Gastrocnemius medialis (tissue), 4 donors: Measurements from ENCODE around the gene LETMD1. TPM values are rescaled to one million over a fixed set of nuclear protein-coding genes. Genes with fewer than 3 reads are reported as not detected.

Experiments used
- ATAC-seq, 2 donors: fragments of 150-250 bp; one replicate each; pipeline ENCODE4 v1.9.1; 2016
- DNase-seq, 2 donors: peaks; one replicate each; pipeline ENCODE4 v3.0.0-alpha.2; 2019
- H3K27ac ChIP-seq, 4 donors: fragments of 200-600 bp; sonication (generic); 1 replicate in 1 of 4; 2 replicates in 3 of 4; pipeline ENCODE4 v1.5.1; 2016 to 2018; ENCODE audit warnings: mild to moderate bottlenecking in 2 of 4, moderate library complexity in 1 of 4
- H3K27me3 ChIP-seq, 3 donors: fragments of 200-600 bp; sonication (generic) in 2 of 3; 1 replicate in 1 of 3; 2 replicates in 2 of 3; pipeline versions ENCODE4 v1.5.1 to v1.6.0; 2016 to 2019; ENCODE audit warnings: mild to moderate bottlenecking in 1 of 3, moderate library complexity in 1 of 3
- H3K36me3 ChIP-seq, 2 donors: fragments of 200-600 bp; sonication (generic) in 1 of 2; one replicate each; pipeline ENCODE4 v1.5.1; 2017 to 2018
- H3K4me1 ChIP-seq, 2 donors: fragments of 200-600 bp; sonication (generic) in 1 of 2; one replicate each; pipeline ENCODE4 v1.5.1; 2016 to 2017; ENCODE audit warnings: mild to moderate bottlenecking in 2 of 2
- H3K4me3 ChIP-seq, 4 donors: fragments of 200-600 bp; sonication (generic) in 3 of 4; 1 replicate in 1 of 4; 2 replicates in 3 of 4; pipeline ENCODE4 v1.5.1; 2016 to 2019; ENCODE audit warnings: mild to moderate bottlenecking in 2 of 4
- H3K9me3 ChIP-seq, 3 donors: fragments of 200-600 bp; sonication (generic) in 2 of 3; 1 replicate in 1 of 3; 2 replicates in 2 of 3; pipeline ENCODE4 v1.5.1; 2016 to 2019
- POLR2A ChIP-seq, 2 donors: fragments of 450-650 bp; IDR thresholded peaks; one replicate each; pipeline ENCODE4 v1.6.1; 2017; ENCODE audit warnings: antibody characterized with exemption in 2 of 2, mild to moderate bottlenecking in 2 of 2, moderate library complexity in 2 of 2
- in situ Hi-C, 4 donors: fragments of 200-750 bp; cut with MboI; loops; one replicate each; pipeline versions ENCODE4 v1.15.0 to v1.8.0; 2017; ENCODE audit warnings: low sequenced_read_pairs in 4 of 4
- intact Hi-C: fragments of 100-400 bp; cut with DNase I; formaldehyde crosslinking; loops from one replicate; pipeline ENCODE4 v1.15.1; 2023; ENCODE audit warnings: low total_unique reads
- total RNA-seq, 4 donors: library from RNA; depleted of rRNA; stranded (reverse); fragments of >200 nt; gene quantifications; one replicate each; pipeline versions ENCODE4 v1.1.0 to v1.2.3, GENCODE V29; 2016
- TF ChIP-seq, protein P1 (sequence below), 5 experiments: fragments of 450-650 bp in 3 of 5; fragments of 200-600 bp in 2 of 5; sonication (generic) in 2 of 5; IDR thresholded peaks in 4 of 5; conservative IDR thresholded peaks in 1 of 5; 1 replicate in 4 of 5; 2 replicates in 1 of 5; pipeline ENCODE4 v1.5.1; 2016 to 2019; ENCODE audit warnings: antibody characterized with exemption in 5 of 5, mild to moderate bottlenecking in 3 of 5, moderate library complexity in 3 of 5

The LETMD1 gene
- total RNA-seq, 4 donors from 2014 or later: 22.5 to 42.4 (median 29.8) TPM

DNA sequence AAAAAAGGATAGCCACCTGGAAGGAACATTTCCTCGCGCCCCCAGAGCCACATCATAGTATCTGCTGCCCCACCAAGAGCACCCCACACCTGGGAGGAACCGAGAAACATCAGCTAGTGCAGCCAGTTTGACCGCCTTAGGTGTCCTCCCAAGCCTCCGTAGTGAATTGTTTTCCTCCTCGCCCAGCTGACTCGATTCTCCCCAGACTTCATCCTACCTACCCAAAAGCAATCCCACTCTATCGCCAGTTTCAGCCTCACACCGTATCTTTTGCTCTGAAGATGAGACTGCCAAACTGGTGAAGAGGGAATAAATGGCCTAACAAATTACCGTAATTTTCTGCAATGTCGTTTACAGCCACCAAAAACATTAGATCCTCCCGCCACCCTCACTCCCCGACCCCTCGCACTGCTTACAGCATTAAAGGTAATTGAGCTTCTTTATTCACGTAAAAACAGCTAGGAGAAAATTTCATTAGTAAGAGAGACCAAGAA is 20.7 kb upstream of the LETMD1 start:
- ATAC-seq (no peak), DNase-seq (no peak)
- H3K27me3 ChIP-seq: no peaks in the 10 kb centered on the region
- H3K4me1 ChIP-seq: peaks cover 17 to 24% of the 10 kb centered on the region in 2 donors
- H3K27ac ChIP-seq: no peak overlapping the region
- H3K36me3 ChIP-seq: no peaks in the 10 kb centered on the region
- intact Hi-C loops (loop anchor here (2.0 kb wide), 3 partner anchors 21 to 263 kb away; partner anchors contain the start of genes ATF1 and LETMD1), in situ Hi-C loops (loop anchor here in 1 of 4 donors (10.0 kb wide), 1 partner anchor 103 kb away; a partner anchor contains a TSS)
- TF ChIP-seq, protein P1, sequence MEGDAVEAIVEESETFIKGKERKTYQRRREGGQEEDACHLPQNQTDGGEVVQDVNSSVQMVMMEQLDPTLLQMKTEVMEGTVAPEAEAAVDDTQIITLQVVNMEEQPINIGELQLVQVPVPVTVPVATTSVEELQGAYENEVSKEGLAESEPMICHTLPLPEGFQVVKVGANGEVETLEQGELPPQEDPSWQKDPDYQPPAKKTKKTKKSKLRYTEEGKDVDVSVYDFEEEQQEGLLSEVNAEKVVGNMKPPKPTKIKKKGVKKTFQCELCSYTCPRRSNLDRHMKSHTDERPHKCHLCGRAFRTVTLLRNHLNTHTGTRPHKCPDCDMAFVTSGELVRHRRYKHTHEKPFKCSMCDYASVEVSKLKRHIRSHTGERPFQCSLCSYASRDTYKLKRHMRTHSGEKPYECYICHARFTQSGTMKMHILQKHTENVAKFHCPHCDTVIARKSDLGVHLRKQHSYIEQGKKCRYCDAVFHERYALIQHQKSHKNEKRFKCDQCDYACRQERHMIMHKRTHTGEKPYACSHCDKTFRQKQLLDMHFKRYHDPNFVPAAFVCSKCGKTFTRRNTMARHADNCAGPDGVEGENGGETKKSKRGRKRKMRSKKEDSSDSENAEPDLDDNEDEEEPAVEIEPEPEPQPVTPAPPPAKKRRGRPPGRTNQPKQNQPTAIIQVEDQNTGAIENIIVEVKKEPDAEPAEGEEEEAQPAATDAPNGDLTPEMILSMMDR (IDR thresholded peaks at IDR 0.05 in 4 of 5, conservative IDR thresholded peaks at IDR 0.05 in 1 of 5): no peak
- TF ChIP-seq POLR2A (IDR thresholded peaks at IDR 0.05): no peak
- H3K4me3 ChIP-seq: no peak overlapping the region
- H3K9me3 ChIP-seq: no peaks in the 10 kb centered on the region

DNA sequence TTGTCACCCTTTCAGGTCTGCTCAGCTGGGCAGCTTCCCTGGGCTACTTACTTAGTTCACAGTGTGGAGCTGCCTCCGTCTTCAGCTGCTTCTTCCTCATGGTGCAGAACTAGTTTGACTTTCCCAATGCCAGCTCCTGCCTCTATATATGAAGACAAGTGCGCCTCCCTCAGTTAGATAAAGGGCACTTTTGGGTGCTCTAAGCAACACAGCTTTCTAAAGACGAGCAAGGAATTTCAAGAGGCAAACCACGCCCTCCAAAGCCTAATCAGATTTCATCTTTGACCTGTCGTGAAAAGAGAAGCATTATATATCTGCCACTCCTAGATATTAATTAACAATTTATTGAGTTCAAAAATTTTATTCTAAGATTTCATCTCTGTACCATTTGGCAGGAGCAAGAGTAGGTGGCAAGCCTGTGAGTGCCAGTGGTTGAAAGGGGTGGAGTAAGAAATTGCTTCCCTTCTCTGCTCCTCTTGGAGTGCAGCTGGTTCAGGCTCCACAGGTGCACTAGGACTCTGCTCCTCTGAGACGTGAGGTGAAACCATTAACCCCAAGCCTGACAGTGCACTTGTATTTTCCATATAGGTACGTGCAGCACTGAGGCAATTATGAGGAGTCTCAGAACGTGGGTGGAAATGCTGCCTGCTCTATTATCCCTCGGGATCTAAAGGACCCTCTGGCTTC is 19.9 kb upstream of the LETMD1 start:
- H3K4me3 ChIP-seq: no peak overlapping the region
- intact Hi-C loops: loop anchor here (1.0 kb wide), 1 partner anchor 203 kb away; no protein-coding TSS in a partner anchor
- H3K27ac ChIP-seq: no peak overlapping the region
- no peak for ATAC-seq
- TF ChIP-seq POLR2A (IDR thresholded peaks at IDR 0.05): no peak
- TF ChIP-seq, protein P1 (IDR thresholded peaks at IDR 0.05 in 4 of 5, conservative IDR thresholded peaks at IDR 0.05 in 1 of 5): peak in 2 of 5 experiments; percentile 7 to 22
- no peaks in the 10 kb centered on the region for H3K27me3 ChIP-seq
- no peaks in the 10 kb centered on the region for H3K36me3 ChIP-seq
- DNase-seq: peak in 1 of 2 donors; percentile 43
- peaks cover 15 to 16% of the 10 kb centered on the region in 2 donors for H3K4me1 ChIP-seq
- in situ Hi-C loops: loop anchor here in 1 of 4 donors (10.0 kb wide), 1 partner anchor 103 kb away; a partner anchor contains a TSS
- H3K9me3 ChIP-seq: no peaks in the 10 kb centered on the region

DNA sequence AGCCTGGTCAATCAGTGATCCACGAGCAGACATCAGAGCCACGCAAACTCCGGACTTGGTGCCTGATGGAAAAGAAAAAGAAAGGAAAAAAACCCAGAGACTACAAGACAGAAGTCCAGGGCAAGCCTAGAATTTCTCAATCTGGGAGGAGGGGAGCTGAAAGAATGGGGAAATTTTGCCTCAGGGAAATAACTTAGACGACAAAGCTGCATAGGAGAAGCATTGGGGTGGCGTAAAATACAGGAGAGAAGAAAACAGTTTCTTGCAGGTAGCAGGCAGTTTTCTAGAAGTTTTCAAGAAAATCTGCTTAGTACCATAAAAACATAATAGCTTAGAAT is 19.3 kb upstream of the LETMD1 start:
- TF ChIP-seq, protein P1 (IDR thresholded peaks at IDR 0.05 in 4 of 5, conservative IDR thresholded peaks at IDR 0.05 in 1 of 5): no peak
- TF ChIP-seq POLR2A (IDR thresholded peaks at IDR 0.05): no peak
- ATAC-seq (no peak), DNase-seq (no peak)
- intact Hi-C loops (loop anchor here (1.0 kb wide), 1 partner anchor 203 kb away; no protein-coding TSS in a partner anchor), in situ Hi-C loops (loop anchor here in 1 of 4 donors (10.0 kb wide), 1 partner anchor 104 kb away; a partner anchor contains a TSS)
- Histone ChIP-seq H3K9me3 (no peaks in the 10 kb centered on the region), H3K4me1 (peaks cover 10 to 11% of the 10 kb centered on the region in 2 donors), H3K27me3 (no peaks in the 10 kb centered on the region), H3K36me3 (no peaks in the 10 kb centered on the region), H3K4me3 (no peak overlapping the region), H3K27ac (no peak overlapping the region)

GRCh38 chr12:51033048-51033447 is 15.1 kb upstream of the LETMD1 start:
- Histone ChIP-seq H3K27me3 (no peaks in the 10 kb centered on the region), H3K9me3 (no peaks in the 10 kb centered on the region), H3K4me3 (no peak overlapping the region), H3K36me3 (no peaks in the 10 kb centered on the region), H3K4me1 (no peaks in the 10 kb centered on the region), H3K27ac (no peak overlapping the region)
- no peak for ATAC-seq
- TF ChIP-seq, protein P1 (IDR thresholded peaks at IDR 0.05 in 4 of 5, conservative IDR thresholded peaks at IDR 0.05 in 1 of 5): no peak
- no peak for TF ChIP-seq POLR2A (IDR thresholded peaks at IDR 0.05)
- intact Hi-C loops (no loop called here), in situ Hi-C loops (no loop called here)
- DNase-seq: no peak
